Measurements from ENCODE around the gene CBX5. TPM values are rescaled to one million over a fixed set of nuclear protein-coding genes. Genes with fewer than 3 reads are reported as not detected.

Gene CBX5
- total RNA-seq, 1 experiment from 2014 or later, result 109 TPM

DNA sequence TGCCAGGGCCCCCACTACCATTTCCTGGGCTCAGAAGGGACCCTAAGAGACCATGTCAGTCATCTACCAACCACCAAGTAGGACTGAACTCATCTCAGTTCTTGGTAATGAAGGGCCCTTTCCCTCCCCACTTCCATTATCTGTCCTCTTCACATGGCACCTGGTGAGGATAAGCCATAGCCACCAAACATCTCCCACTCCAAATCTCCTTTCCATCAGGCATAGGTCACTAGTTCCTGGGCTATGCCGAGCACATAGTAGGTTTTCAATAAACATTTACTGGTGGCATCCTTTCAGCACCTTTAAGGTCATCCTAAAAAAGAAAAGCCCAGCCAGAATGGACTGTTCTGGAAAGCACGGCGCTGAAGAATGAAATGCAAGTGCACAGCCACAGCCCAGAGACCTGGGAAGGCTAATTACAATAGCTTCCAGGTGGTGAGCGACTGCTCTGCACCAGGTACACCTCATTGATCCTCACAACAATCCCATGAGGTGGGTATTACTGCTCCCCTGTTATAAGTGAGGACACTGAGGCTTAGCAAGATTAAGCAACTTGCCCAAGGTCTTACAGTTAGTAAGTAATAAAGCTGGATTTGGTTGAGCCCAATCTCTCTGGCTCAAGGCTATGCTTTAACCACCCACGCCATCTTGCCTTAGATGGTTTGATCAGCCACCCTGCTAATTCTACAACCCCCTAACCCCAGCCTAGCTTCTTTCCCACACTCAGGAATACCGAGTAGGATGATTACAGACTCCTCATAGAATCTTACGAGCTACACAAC lies 95.7 kb downstream of the CBX5 start:
- ChIA-PET CTCF (interaction anchor here (0.7 to 2.0 kb wide), 2 partner anchors 17 to 482 kb away, joined by 3 to 5 read pairs; no protein-coding TSS in a partner anchor), POLR2A (no interaction called here)
- Mint-ChIP-seq H3K27me3 (ENCODE audit: insufficient read depth, unreplicated experiment) (no peaks in the 10 kb centered on the region), H3K9me3 (ENCODE audit: unreplicated experiment) (no peaks in the 10 kb centered on the region), H3K27ac (ENCODE audit: low read depth, unreplicated experiment) (no peak overlapping the region), H3K4me1 (ENCODE audit: insufficient read depth, unreplicated experiment) (no peaks in the 10 kb centered on the region), H3K36me3 (ENCODE audit: insufficient read depth, unreplicated experiment) (peaks cover 22% of the 10 kb centered on the region), H3K4me3 (ENCODE audit: unreplicated experiment) (no peak overlapping the region)
- no peak for DNase-seq (ENCODE audit: unreplicated experiment)
- no TSS peak for BruUV-seq (replicated peaks)
- intact Hi-C loops (cut with micrococcal nuclease), result no loop called here
- TF ChIP-seq, protein P1, sequence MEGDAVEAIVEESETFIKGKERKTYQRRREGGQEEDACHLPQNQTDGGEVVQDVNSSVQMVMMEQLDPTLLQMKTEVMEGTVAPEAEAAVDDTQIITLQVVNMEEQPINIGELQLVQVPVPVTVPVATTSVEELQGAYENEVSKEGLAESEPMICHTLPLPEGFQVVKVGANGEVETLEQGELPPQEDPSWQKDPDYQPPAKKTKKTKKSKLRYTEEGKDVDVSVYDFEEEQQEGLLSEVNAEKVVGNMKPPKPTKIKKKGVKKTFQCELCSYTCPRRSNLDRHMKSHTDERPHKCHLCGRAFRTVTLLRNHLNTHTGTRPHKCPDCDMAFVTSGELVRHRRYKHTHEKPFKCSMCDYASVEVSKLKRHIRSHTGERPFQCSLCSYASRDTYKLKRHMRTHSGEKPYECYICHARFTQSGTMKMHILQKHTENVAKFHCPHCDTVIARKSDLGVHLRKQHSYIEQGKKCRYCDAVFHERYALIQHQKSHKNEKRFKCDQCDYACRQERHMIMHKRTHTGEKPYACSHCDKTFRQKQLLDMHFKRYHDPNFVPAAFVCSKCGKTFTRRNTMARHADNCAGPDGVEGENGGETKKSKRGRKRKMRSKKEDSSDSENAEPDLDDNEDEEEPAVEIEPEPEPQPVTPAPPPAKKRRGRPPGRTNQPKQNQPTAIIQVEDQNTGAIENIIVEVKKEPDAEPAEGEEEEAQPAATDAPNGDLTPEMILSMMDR (IDR thresholded peaks at IDR 0.05; ENCODE audit: unreplicated experiment), result no peak

DNA sequence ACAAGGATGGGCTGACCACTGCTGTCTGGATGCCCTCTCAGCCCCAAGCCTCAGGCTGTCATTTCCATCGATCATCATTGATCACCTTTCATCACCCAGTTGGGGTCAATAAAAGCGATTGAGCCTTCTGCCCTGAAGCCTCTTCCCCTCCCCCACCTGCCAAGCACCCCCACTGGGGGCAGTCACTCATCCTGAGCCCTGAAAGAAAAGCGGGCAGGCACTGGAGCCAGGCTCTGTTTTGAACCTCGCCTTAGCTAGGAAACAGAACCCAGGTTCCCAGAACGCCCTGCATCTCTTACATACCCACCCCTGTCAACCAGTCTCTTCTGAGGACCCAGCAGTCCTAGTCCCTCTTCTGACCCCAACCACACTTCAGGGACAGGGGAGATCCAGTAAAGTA lies 96.9 kb downstream of the CBX5 start:
- no peaks in the 10 kb centered on the region for H3K27me3 Mint-ChIP-seq (ENCODE audit: insufficient read depth, unreplicated experiment)
- TF ChIP-seq, protein P1 (IDR thresholded peaks at IDR 0.05; ENCODE audit: unreplicated experiment), result no peak
- no peak overlapping the region for H3K4me3 Mint-ChIP-seq (ENCODE audit: unreplicated experiment)
- ChIA-PET POLR2A (interaction anchor here (1.1 kb wide), 1 partner anchor 12 kb away, joined by 4 read pairs; no protein-coding TSS in a partner anchor), CTCF (interaction anchor here (2.0 kb wide), 1 partner anchor 19 kb away, joined by 5 read pairs; no protein-coding TSS in a partner anchor)
- no peak for DNase-seq (ENCODE audit: unreplicated experiment)
- no peaks in the 10 kb centered on the region for H3K9me3 Mint-ChIP-seq (ENCODE audit: unreplicated experiment)
- peaks cover 29% of the 10 kb centered on the region for H3K36me3 Mint-ChIP-seq (ENCODE audit: insufficient read depth, unreplicated experiment)
- no TSS peak for BruUV-seq (replicated peaks)
- no peak overlapping the region for H3K27ac Mint-ChIP-seq (ENCODE audit: low read depth, unreplicated experiment)
- intact Hi-C loops (cut with micrococcal nuclease), result no loop called here
- no peaks in the 10 kb centered on the region for H3K4me1 Mint-ChIP-seq (ENCODE audit: insufficient read depth, unreplicated experiment)

DNA sequence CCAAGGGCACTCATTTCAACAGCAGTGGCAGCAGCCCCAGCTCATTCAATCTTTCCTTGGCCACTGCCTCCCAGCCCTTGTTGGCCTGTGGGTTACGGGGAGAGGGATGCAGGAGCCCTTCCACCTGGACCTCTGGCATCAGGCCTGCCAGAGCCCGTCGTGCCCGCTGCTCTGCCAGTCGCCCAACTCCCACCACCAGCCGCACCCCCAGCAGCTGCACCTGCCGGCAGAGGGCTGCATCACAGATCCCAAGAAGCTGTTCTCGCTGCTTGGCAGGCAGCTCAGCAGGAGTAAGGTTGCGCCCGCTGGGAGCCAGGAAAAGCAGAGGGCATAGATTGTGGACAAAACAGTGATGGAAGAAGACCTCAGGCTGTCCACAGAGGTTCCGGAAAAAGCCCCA lies 97.8 kb downstream of the CBX5 start:
- ChIA-PET CTCF (interaction anchor here (0.5 to 0.7 kb wide), 2 partner anchors 20 to 150 kb away, joined by 3 to 4 read pairs; no protein-coding TSS in a partner anchor), POLR2A (interaction anchor here (1.1 kb wide), 1 partner anchor 11 kb away, joined by 4 read pairs; no protein-coding TSS in a partner anchor)
- Mint-ChIP-seq H3K4me3 (ENCODE audit: unreplicated experiment) (no peak overlapping the region), H3K36me3 (ENCODE audit: insufficient read depth, unreplicated experiment) (peaks cover 29% of the 10 kb centered on the region), H3K27me3 (ENCODE audit: insufficient read depth, unreplicated experiment) (no peaks in the 10 kb centered on the region), H3K27ac (ENCODE audit: low read depth, unreplicated experiment) (no peak overlapping the region), H3K9me3 (ENCODE audit: unreplicated experiment) (no peaks in the 10 kb centered on the region), H3K4me1 (ENCODE audit: insufficient read depth, unreplicated experiment) (no peaks in the 10 kb centered on the region)
- TF ChIP-seq, protein P1 (IDR thresholded peaks at IDR 0.05; ENCODE audit: unreplicated experiment), result no peak
- intact Hi-C loops (cut with micrococcal nuclease), result no loop called here
- no peak for DNase-seq (ENCODE audit: unreplicated experiment)
- BruUV-seq (replicated peaks), result no TSS peak

Other genes starting within 250 kb of the CBX5 start
- 0.74 TPM in 1 of 2 replicates, not detected in the other for gene HOXC5, start 247.1 kb downstream of the CBX5 start, total RNA-seq (2022)
- gene HOXC4, start 226.3 kb downstream of the CBX5 start, total RNA-seq (2022), result 1.7 and 1.8 TPM in 2 replicates
- 42.6 and 52.8 TPM in 2 replicates for gene SMUG1, start 91.1 kb downstream of the CBX5 start, total RNA-seq (2022)
- 1,158 and 1,435 TPM in 2 replicates for gene HNRNPA1, start 604 bp upstream of the CBX5 start, total RNA-seq (2022)
- 0.40 and 0.64 TPM in 2 replicates for gene NFE2, start 20.9 kb upstream of the CBX5 start, total RNA-seq (2022)
- 207 and 299 TPM in 2 replicates for gene COPZ1, start 45.0 kb upstream of the CBX5 start, total RNA-seq (2022)
- gene GPR84, start 84.4 kb upstream of the CBX5 start, total RNA-seq (2022), result 0.17 TPM in 1 of 2 replicates, not detected in the other
- 8.3 and 9.0 TPM in 2 replicates for gene ZNF385A, start 104.6 kb upstream of the CBX5 start, total RNA-seq (2022)
- 110 and 184 TPM in 2 replicates for gene ITGA5, start 139.1 kb upstream of the CBX5 start, total RNA-seq (2022)
- not detected in 2 replicates for gene GTSF1, start 193.5 kb upstream of the CBX5 start, total RNA-seq (2022)
- not detected in 2 replicates for gene NCKAP1L, start 217.6 kb upstream of the CBX5 start, total RNA-seq (2022)